PC-3 (cell line): ENCODE results near the gene IQCK. TPM values are rescaled to one million over a fixed set of nuclear protein-coding genes. Genes with fewer than 3 reads are reported as not detected.

Source experiments
- ATAC-seq: fragments of 200-7000 bp; cut with Tn5 transposase; 2 replicates; pipeline ENCODE4 v1.9.1; 2020; ENCODE audit warnings: mild to moderate bottlenecking, moderate library complexity
- BruUV-seq: library from RNA; stranded (reverse); fragments of 400-500 nt; replicated peaks from 2 replicates; lab custom pipeline; 2021; lab: Mats Ljungman, UMichigan
- CTCF ChIA-PET: fragments of 300-600 bp; sonication (Branson Sonifier 250); formaldehyde crosslinking; loops from one replicate; lab custom pipeline; 2022; ENCODE audit warnings: antibody characterized with exemption; lab: Charles Lee
- POLR2A ChIA-PET: fragments of 300-600 bp; sonication (Branson Sonifier 250); formaldehyde crosslinking; loops from one replicate; lab custom pipeline; 2022; ENCODE audit warnings: antibody characterized with exemption; ENCODE audit not compliant: unreplicated experiment; lab: Charles Lee
- DNase-seq: peaks from one replicate; pipeline ENCODE4 v3.0.0-alpha.2; 2015
- H2AFZ ChIP-seq: fragments of 300-600 bp; sonication (generic); 2 replicates; pipeline ENCODE4 v1.6.0; 2016; ENCODE audit warnings: antibody characterized with exemption, low read length
- H3F3A ChIP-seq: fragments of 300-600 bp; sonication (generic); one replicate; pipeline ENCODE4 v1.6.0; 2017; ENCODE audit warnings: antibody characterized with exemption, low read length, control low read depth, mild to moderate bottlenecking; ENCODE audit not compliant: unreplicated experiment
- H3K27ac ChIP-seq: fragments of 300-600 bp; sonication (generic); 2 replicates; pipeline ENCODE4 v1.5.1; 2016; ENCODE audit warnings: mild to moderate bottlenecking, low read length
- H3K27me3 ChIP-seq: fragments of 300-600 bp; sonication (generic); 2 replicates; pipeline ENCODE4 v1.6.1; 2016; ENCODE audit warnings: low read length, mixed read lengths
- H3K36me3 ChIP-seq: fragments of 300-600 bp; sonication (generic); 2 replicates; pipeline ENCODE4 v1.6.1; 2016; ENCODE audit warnings: low read depth, mixed run types, low read length, mixed read lengths
- H3K4me1 ChIP-seq: fragments of 300-600 bp; sonication (generic); 2 replicates; pipeline ENCODE4 v1.5.1; 2016; ENCODE audit warnings: low read length; ENCODE audit not compliant: insufficient read depth
- H3K4me2 ChIP-seq: fragments of 300-600 bp; sonication (generic); 2 replicates; pipeline ENCODE4 v1.6.0; 2016; ENCODE audit warnings: low read length
- H3K4me3 ChIP-seq: fragments of 300-600 bp; sonication (generic); 2 replicates; pipeline ENCODE4 v1.5.1; 2016; ENCODE audit warnings: mild to moderate bottlenecking, low read length, mixed read lengths
- H3K79me2 ChIP-seq: fragments of 300-600 bp; sonication (generic); 2 replicates; pipeline ENCODE4 v1.6.1; 2017; ENCODE audit warnings: low read length, mixed read lengths
- H3K9ac ChIP-seq: fragments of 300-600 bp; sonication (generic); 2 replicates; pipeline ENCODE4 v1.6.0; 2016; ENCODE audit warnings: mild to moderate bottlenecking, low read length
- H3K9me2 ChIP-seq: fragments of 300-600 bp; sonication (generic); replicated peaks from 2 replicates; pipeline ENCODE4 v1.6.1; 2016; ENCODE audit warnings: mixed run types, low read length, mixed read lengths
- H3K9me3 ChIP-seq: fragments of 300-600 bp; sonication (generic); 2 replicates; pipeline ENCODE4 v1.6.1; 2016; ENCODE audit warnings: low read length, mixed read lengths
- H4K20me1 ChIP-seq: fragments of 300-600 bp; sonication (generic); 2 replicates; pipeline ENCODE4 v1.6.1; 2016; ENCODE audit warnings: low read length, mixed read lengths
- CTCF ChIP-seq: fragments of 300-600 bp; sonication (generic); conservative IDR thresholded peaks from 2 replicates; pipeline ENCODE4 v1.5.1; 2017; ENCODE audit warnings: antibody characterized with exemption, low read depth, mild to moderate bottlenecking, low read length
- EZH2 ChIP-seq: fragments of 300-600 bp; sonication (generic); IDR thresholded peaks from one replicate; pipeline ENCODE4 v1.6.1; 2017; ENCODE audit warnings: antibody characterized with exemption, mild to moderate bottlenecking, low read length; ENCODE audit not compliant: unreplicated experiment
- EZH2phosphoT487 ChIP-seq: fragments of 300-600 bp; sonication (generic); IDR thresholded peaks from 2 replicates; pipeline ENCODE4 v1.6.1; 2018; ENCODE audit warnings: mild to moderate bottlenecking, antibody characterized with exemption, low read length, borderline replicate concordance
- intact Hi-C: fragments of 100-400 bp; cut with micrococcal nuclease; formaldehyde crosslinking; loops from 2 replicates; pipeline ENCODE4 v1.9.0; 2023
- total RNA-seq: library from RNA; depleted of rRNA; stranded (reverse); fragments of >200 nt; gene quantifications from 2 replicates; pipeline ENCODE4 v1.2.3, GENCODE V29; 2014

IQCK gene
- total RNA-seq, 1 experiment from 2014 or later, result 8.9 TPM

- Histone ChIP-seq H3K9me2 (no peaks in the 10 kb centered on the region), H3K27me3 (no peaks in the 10 kb centered on the region), H3K4me2 (no peak overlapping the region), H3F3A (no peaks in the 10 kb centered on the region), H4K20me1 (no peaks in the 10 kb centered on the region), H3K4me1 (peaks cover 30% of the 10 kb centered on the region), H3K36me3 (peaks cover 23% of the 10 kb centered on the region; the same call in 1 of the 2 replicates), H3K79me2 (0 out of 2 replicates have a peak, but pooled peaks cover 4% of the 10 kb centered on the region), H3K9ac (no peak overlapping the region), H3K27ac (no peak overlapping the region), H2AFZ (no peak overlapping the region), H3K4me3 (no peak overlapping the region), H3K9me3 (no peaks in the 10 kb centered on the region)
- DNase-seq (no peak), ATAC-seq (no peak)
- CTCF ChIA-PET, result no interaction called here
- TF ChIP-seq EZH2phosphoT487 (no peak), EZH2 (no peak), CTCF (no peak)
- intact Hi-C loops, result no loop called here
- POLR2A ChIA-PET, result no interaction called here
- TSS peak; percentile 5 for BruUV-seq
These were observed 14.7 kb upstream of the IQCK start for GRCh38 chr16:19703172-19703889.

GRCh38 chr16:19704321-19705145 lies 13.5 kb upstream of the IQCK start:
- CTCF ChIA-PET, result no interaction called here
- H3K4me3 ChIP-seq, result no peak overlapping the region
- no peak overlapping the region for H2AFZ ChIP-seq
- intact Hi-C loops, result no loop called here
- no peaks in the 10 kb centered on the region for H3F3A ChIP-seq
- H3K9me3 ChIP-seq, result no peaks in the 10 kb centered on the region
- H3K36me3 ChIP-seq, result peaks cover 23% of the 10 kb centered on the region; the same call in 1 of the 2 replicates
- H3K4me2 ChIP-seq, result no peak overlapping the region
- POLR2A ChIA-PET, result interaction anchor here (0.7 to 1.0 kb wide), 2 partner anchors 8 to 156 kb away, joined by 3 to 4 read pairs; no protein-coding TSS in a partner anchor
- H3K27ac ChIP-seq, result no peak overlapping the region
- DNase-seq, result peak; percentile 16
- TF ChIP-seq CTCF (no peak), EZH2phosphoT487 (no peak), EZH2 (no peak)
- 0 out of 2 replicates have a peak, but pooled peaks have one; percentile 19 for ATAC-seq
- no peak overlapping the region for H3K9ac ChIP-seq
- H3K79me2 ChIP-seq, result 0 out of 2 replicates have a peak, but pooled peaks cover 2% of the 10 kb centered on the region
- peaks cover 21% of the 10 kb centered on the region for H3K4me1 ChIP-seq
- no peaks in the 10 kb centered on the region for H3K27me3 ChIP-seq
- no peaks in the 10 kb centered on the region for H3K9me2 ChIP-seq
- no TSS peak for BruUV-seq
- H4K20me1 ChIP-seq, result no peaks in the 10 kb centered on the region
